Activated CD4-positive, CD25-positive, alpha-beta regulatory T cell treated with anti-CD3 and anti-CD28 coated beads, Interleukin-2, amount 50 U/mL, for 72 hours (primary cell): ENCODE results near the gene ETS2.

Experiments
- DNase-seq: peaks from one replicate; pipeline ENCODE4 v3.0.0; 2021

Gene ETS2

DNA sequence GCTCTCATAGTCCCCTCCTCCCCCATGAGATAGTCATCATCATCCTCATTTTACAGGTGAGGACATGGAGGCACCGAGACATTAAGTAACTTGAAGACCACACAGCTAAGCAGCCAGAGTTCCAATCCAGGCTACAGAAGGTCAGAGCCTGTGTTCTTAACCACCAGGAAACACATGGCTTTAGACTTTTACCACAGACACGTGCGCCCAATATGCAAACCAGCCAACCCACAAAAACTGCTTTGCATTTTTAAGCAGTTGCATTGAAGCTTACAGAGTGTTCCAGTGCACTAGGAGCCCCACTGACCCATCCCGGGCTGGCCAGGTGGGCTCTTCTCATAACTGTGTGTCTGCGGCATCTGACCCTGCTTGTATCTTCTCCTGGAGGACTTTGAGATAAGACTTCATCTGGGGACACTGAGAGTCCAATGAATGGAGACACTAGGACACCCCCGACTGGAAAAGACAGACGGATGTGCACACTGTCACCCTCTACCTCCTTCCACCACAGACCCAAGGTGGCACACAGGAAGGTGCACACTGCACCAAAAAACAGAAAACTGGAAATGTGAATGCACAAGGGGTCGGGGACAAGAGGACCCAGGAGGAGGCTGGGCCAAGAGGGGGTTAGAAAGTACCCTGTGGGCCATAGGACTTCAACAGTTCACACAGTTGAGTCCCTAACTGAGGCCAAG is 56.4 kb downstream of the ETS2 start:
- DNase-seq: no peak

DNA sequence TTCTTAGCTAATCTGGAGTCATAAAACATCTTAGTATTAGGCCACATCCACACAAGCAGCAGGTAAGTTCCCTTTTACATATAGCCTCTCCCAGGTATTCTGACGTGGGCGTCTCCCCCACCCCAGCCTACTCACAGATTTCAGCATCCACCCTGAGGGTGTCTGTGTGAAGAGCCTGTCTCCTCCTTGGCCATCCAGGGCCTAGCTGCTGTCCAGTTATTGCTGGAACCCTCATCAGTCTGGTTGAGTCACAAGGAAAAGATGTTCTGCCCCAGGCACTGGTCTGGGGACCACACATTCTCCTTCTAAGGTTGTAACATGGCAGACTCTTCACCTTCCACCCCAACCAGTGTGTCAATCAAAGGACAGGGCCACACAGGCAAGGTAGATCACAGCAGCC is 57.6 kb downstream of the ETS2 start:
- DNase-seq: no peak

DNA sequence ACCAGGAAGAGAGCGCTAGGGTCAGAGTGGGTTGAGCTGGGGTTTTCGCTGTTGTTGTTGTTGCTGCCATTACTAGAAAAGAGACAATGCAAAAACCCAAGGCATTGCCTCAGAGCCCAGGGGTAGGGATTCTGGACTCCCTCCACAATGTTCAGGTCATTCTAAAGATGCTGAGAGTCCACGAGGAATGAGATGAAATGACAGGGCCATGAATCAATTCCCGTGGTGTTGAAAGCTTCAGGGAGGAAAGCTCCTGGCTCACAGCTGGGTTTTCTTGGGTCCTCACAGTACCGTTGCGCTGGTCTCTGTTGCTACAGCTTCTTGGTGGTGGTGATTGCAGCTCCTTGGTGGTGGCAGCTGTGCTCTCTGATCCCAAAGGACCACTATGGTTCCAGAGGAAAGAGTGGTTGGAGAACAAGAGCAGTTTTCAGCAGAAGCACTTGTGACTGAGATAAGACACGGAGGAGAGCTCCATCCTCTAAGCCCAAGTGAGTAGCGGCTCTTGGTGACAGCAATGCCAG is 58.2 kb downstream of the ETS2 start:
- DNase-seq: no peak

DNA sequence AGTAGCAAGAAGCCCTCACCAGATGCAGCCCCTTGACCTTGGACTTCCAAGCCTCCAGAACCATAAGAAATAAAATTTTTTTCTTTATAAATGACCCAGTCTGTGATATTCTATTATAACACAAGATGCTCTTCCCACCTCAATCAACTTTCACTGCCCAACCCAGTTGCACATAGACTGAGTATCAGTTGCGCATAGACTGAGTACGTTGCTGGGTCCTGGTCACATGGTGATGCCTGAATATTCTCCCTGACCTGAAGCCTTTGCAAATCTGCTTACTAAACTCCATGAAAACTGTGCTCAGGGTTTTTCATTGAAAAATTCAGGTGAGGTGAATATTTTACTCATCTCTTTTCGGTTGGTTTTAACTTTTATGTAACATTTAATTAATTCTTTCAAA is 59.2 kb downstream of the ETS2 start:
- no peak for DNase-seq

DNA sequence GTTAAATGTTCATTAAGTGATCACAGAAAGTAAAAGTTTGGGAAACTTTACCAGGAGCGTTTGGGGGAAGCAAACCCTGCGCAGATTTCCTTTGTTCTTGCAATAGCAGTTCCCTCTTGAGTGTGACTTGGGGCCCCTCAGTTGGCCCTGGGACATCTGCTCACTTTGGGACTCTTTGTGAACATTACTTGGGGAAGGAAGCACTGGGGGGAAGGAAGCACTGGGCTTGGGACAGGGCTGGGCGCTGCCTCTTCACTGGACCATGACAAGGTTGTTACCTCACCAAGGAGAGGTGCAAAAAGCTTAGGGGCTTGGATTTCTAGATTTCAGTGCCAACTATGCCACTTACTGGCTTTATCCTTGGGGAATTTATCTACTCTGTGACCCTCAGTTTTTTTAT is 63.5 kb downstream of the ETS2 start:
- no peak for DNase-seq

DNA sequence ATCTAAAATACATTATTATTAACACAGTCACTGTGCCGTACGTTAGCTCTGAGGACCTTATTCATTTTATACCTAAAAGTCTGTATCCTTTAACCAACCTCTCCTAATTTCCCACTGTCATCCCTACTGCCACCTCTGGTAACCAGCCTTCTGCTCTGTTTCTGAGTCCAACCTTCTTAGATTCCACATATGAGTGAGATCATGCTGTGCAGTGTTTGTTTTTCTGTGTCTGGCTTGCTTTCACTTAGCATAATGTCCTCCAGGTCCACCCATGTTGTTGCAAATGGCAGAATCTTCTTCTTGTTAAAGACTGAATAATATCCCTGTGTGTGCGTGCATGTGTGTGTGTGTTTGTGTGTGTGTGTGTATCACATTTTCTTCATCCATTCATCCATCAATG is 64.2 kb downstream of the ETS2 start:
- no peak for DNase-seq
